Loucy (cell line): ENCODE measurements around the gene UBXN7.
A peak's percentile ranks its signal among the peaks of the same experiment; 100 is the strongest.
"Not testable (repeated sequence)": the region's sequence is repeated elsewhere in the genome, so short reads cannot be mapped to it uniquely, and the experiment has no call there.

Experiments
- EZH2phosphoT487 ChIP-seq: fragments of 200-600 bp; IDR thresholded peaks from 2 replicates; pipeline ENCODE4 v1.6.1; 2018; ENCODE audit warnings: antibody characterized with exemption, mild to moderate bottlenecking, moderate library complexity, borderline replicate concordance
- TF ChIP-seq, protein P1 (sequence below): fragments of 200-600 bp; sonication (generic); conservative IDR thresholded peaks from 2 replicates; pipeline ENCODE4 v1.5.1; 2014; ENCODE audit warnings: mild to moderate bottlenecking, antibody characterized with exemption, low read length

DNA sequence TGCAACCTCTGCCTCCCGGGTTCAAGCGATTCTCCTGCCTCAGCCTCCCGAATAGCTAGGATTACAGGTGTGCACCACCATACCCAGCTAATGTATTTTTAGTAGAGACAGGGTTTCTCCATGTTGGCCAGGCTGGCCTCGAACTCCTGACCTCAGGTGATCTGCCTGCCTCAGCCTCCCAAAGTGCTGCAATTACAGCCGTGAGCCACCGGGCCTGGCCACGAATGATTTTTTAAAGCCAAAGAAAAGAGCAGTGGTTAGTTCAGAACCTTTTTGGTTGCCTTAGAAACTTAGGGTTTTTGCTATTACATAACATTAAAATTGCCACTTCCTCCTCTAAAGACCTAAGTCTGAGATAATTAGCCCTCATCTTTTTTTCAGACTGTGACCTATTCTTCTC is 25.2 kb upstream of the UBXN7 start:
- TF ChIP-seq, protein P1, sequence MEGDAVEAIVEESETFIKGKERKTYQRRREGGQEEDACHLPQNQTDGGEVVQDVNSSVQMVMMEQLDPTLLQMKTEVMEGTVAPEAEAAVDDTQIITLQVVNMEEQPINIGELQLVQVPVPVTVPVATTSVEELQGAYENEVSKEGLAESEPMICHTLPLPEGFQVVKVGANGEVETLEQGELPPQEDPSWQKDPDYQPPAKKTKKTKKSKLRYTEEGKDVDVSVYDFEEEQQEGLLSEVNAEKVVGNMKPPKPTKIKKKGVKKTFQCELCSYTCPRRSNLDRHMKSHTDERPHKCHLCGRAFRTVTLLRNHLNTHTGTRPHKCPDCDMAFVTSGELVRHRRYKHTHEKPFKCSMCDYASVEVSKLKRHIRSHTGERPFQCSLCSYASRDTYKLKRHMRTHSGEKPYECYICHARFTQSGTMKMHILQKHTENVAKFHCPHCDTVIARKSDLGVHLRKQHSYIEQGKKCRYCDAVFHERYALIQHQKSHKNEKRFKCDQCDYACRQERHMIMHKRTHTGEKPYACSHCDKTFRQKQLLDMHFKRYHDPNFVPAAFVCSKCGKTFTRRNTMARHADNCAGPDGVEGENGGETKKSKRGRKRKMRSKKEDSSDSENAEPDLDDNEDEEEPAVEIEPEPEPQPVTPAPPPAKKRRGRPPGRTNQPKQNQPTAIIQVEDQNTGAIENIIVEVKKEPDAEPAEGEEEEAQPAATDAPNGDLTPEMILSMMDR, result 0 out of 2 replicates have a peak, but pooled peaks have one; percentile 9
- not testable (repeated sequence) for TF ChIP-seq EZH2phosphoT487
